HG03025 (cell line): ENCODE data around the gene KIR3DL2.
"Not testable (repeated sequence)": the region's sequence is repeated elsewhere in the genome, so short reads cannot be mapped to it uniquely, and the experiment has no call there.

ENCODE experiments used
- ATAC-seq: cut with Tn5 transposase; IDR thresholded peaks from one replicate; pipeline ENCODE4 v1.9.1; 2021; ENCODE audit warnings: mild to moderate bottlenecking, moderate library complexity; ENCODE audit not compliant: unreplicated experiment, low FRiP score

The KIR3DL2 gene

GRCh38 chr19:54863459-54863858, 13.2 kb downstream of the KIR3DL2 start:
- ATAC-seq: not testable (repeated sequence)

GRCh38 chr19:54871696-54872095, 21.5 kb downstream of the KIR3DL2 start:
- ATAC-seq: no peak

- ATAC-seq: no peak
These were observed 23.7 kb downstream of the KIR3DL2 start, which contains the start of gene FCAR for GRCh38 chr19:54873990-54874389. Gene FCAR, plus strand, starts transcription at chr19:54874235. Its CDS starts 55 bp downstream, at chr19:54874290.

- no peak for ATAC-seq
These were observed 25.3 kb downstream of the KIR3DL2 start for GRCh38 chr19:54875506-54875905.

GRCh38 chr19:54877471-54877870, 27.2 kb downstream of the KIR3DL2 start:
- no peak for ATAC-seq

GRCh38 chr19:54881884-54882283, 31.6 kb downstream of the KIR3DL2 start:
- no peak for ATAC-seq

GRCh38 chr19:54882758-54883157, 32.5 kb downstream of the KIR3DL2 start:
- no peak for ATAC-seq

- ATAC-seq: no peak
These were observed 33.0 kb downstream of the KIR3DL2 start for GRCh38 chr19:54883228-54883627.

- no peak for ATAC-seq
These were observed 38.0 kb downstream of the KIR3DL2 start for GRCh38 chr19:54888239-54888638.

- ATAC-seq: no peak
These were observed 39.3 kb downstream of the KIR3DL2 start for GRCh38 chr19:54889566-54889965.

GRCh38 chr19:54893406-54893805, 43.2 kb downstream of the KIR3DL2 start:
- no peak for ATAC-seq

GRCh38 chr19:54894106-54894505, 43.9 kb downstream of the KIR3DL2 start:
- not testable (repeated sequence) for ATAC-seq

- no peak for ATAC-seq
These were observed 45.8 kb downstream of the KIR3DL2 start for GRCh38 chr19:54896036-54896435.

GRCh38 chr19:54898685-54899084, 48.4 kb downstream of the KIR3DL2 start:
- not testable (repeated sequence) for ATAC-seq

- not testable (repeated sequence) for ATAC-seq
These were observed 49.4 kb downstream of the KIR3DL2 start for GRCh38 chr19:54899646-54900045.

GRCh38 chr19:54901153-54901552, 50.9 kb downstream of the KIR3DL2 start:
- not testable (repeated sequence) for ATAC-seq

- no peak for ATAC-seq
These were observed 51.8 kb downstream of the KIR3DL2 start for GRCh38 chr19:54902061-54902460.

GRCh38 chr19:54903303-54903702, 53.1 kb downstream of the KIR3DL2 start:
- ATAC-seq: no peak

- not testable (repeated sequence) for ATAC-seq
These were observed 54.0 kb downstream of the KIR3DL2 start for GRCh38 chr19:54904261-54904660.

GRCh38 chr19:54905421-54905802, 55.2 kb downstream of the KIR3DL2 start:
- no peak for ATAC-seq

GRCh38 chr19:54905803-54906511, 55.7 kb downstream of the KIR3DL2 start, which contains the start of gene NCR1:
Gene NCR1, plus strand, starts transcription at chr19:54906148. Its CDS starts 40 bp downstream, at chr19:54906188.
- ATAC-seq: no peak

GRCh38 chr19:54906819-54907218, 56.6 kb downstream of the KIR3DL2 start:
- ATAC-seq: no peak
